Measurements from ENCODE around the gene MED26.

The MED26 gene

GRCh38 chr19:16609511-16610200 is 18.3 kb downstream of the MED26 start:
- no peak for DNase-seq

- DNase-seq, result peak; percentile 72
These were observed 19.7 kb downstream of the MED26 start for GRCh38 chr19:16608290-16608739.

- DNase-seq, result no peak
These were observed 20.2 kb downstream of the MED26 start for GRCh38 chr19:16607819-16608218.

- no peak for DNase-seq
These were observed 22.4 kb downstream of the MED26 start for GRCh38 chr19:16605553-16605994.

GRCh38 chr19:16605115-16605514 is 22.9 kb downstream of the MED26 start:
- no peak for DNase-seq

- no peak for DNase-seq
These were observed 23.4 kb downstream of the MED26 start for GRCh38 chr19:16604615-16605014.

- no peak for DNase-seq
These were observed 24.9 kb downstream of the MED26 start for GRCh38 chr19:16603090-16603489.

GRCh38 chr19:16601378-16602052 is 26.5 kb downstream of the MED26 start:
- DNase-seq, result no peak

- DNase-seq, result no peak
These were observed 27.2 kb downstream of the MED26 start for GRCh38 chr19:16600824-16601223.

- DNase-seq, result no peak
These were observed 28.2 kb downstream of the MED26 start for GRCh38 chr19:16599655-16600346.

- DNase-seq, result no peak
These were observed 29.2 kb downstream of the MED26 start for GRCh38 chr19:16598848-16599247.

GRCh38 chr19:16596399-16596798 is 31.6 kb downstream of the MED26 start:
- no peak for DNase-seq

- DNase-seq, result no peak
These were observed 32.9 kb downstream of the MED26 start for GRCh38 chr19:16595097-16595496.

GRCh38 chr19:16594681-16595091 is 33.3 kb downstream of the MED26 start:
- no peak for DNase-seq

- DNase-seq, result peak; percentile 49
These were observed 33.8 kb downstream of the MED26 start for GRCh38 chr19:16594131-16594586.

- DNase-seq, result no peak
These were observed 34.8 kb downstream of the MED26 start for GRCh38 chr19:16593181-16593580.

GRCh38 chr19:16591803-16592556 is 36.0 kb downstream of the MED26 start:
- no peak for DNase-seq

- DNase-seq, result no peak
These were observed 36.9 kb downstream of the MED26 start for GRCh38 chr19:16590876-16591802.

GRCh38 chr19:16589917-16590316 is 38.1 kb downstream of the MED26 start:
- DNase-seq, result peak; percentile 25

GRCh38 chr19:16588824-16589577 is 39.0 kb downstream of the MED26 start:
- peak; percentile 58 for DNase-seq

Data from OCI-M1 (cell line).